Activated T-cell treated with anti-CD3 and anti-CD28 coated beads, Interleukin-2, amount 50 U/mL, for 4 hours (primary cell): ENCODE measurements around the gene PRDM1. TPM values are rescaled to one million over a fixed set of nuclear protein-coding genes. Genes with fewer than 3 reads are reported as not detected.

Experiments
- ATAC-seq, 2 donors: fragments of 200-7000 bp; cut with Tn5 transposase; one replicate each; pipeline ENCODE4 v1.10.0; 2021
- DNase-seq: peaks from one replicate; pipeline ENCODE4 v3.0.0-alpha.2; 2020
- H3K27me3 Mint-ChIP-seq: one replicate; pipeline ENCODE4 v1.8.0; 2021; ENCODE audit warnings: low read depth, mixed read lengths
- H3K36me3 Mint-ChIP-seq: one replicate; pipeline ENCODE4 v1.8.0; 2022; ENCODE audit warnings: mixed read lengths; ENCODE audit not compliant: insufficient read depth
- H3K4me1 Mint-ChIP-seq: one replicate; pipeline ENCODE4 v1.8.0; 2021; ENCODE audit warnings: low read depth, mixed read lengths
- H3K4me3 Mint-ChIP-seq: one replicate; pipeline ENCODE4 v1.8.0; 2021; ENCODE audit warnings: mild to moderate bottlenecking, moderate library complexity, mixed read lengths
- H3K9me3 Mint-ChIP-seq: one replicate; pipeline ENCODE4 v1.8.0; 2021; ENCODE audit warnings: mixed read lengths
- total RNA-seq, 3 donors: library from RNA; stranded (reverse); gene quantifications; one replicate each; pipeline ENCODE4 v1.2.1, GENCODE V29; 2021

PRDM1 gene
- total RNA-seq, 3 donors from 2014 or later, result 43.7 to 96.9 (median 86.0) TPM

- DNase-seq (peak; percentile 32), ATAC-seq (peak; percentile 35 to 44)
- H3K4me3 Mint-ChIP-seq, result peak overlapping the region; percentile 95
- H3K27me3 Mint-ChIP-seq, result no peaks in the 10 kb centered on the region
- H3K9me3 Mint-ChIP-seq, result no peaks in the 10 kb centered on the region
- H3K36me3 Mint-ChIP-seq, result peaks cover 42% of the 10 kb centered on the region
- peaks cover 91% of the 10 kb centered on the region for H3K4me1 Mint-ChIP-seq
These were observed 11.5 kb downstream of the PRDM1 start for GRCh38 chr6:106097411-106098231.

- Mint-ChIP-seq H3K36me3 (peaks cover 51% of the 10 kb centered on the region), H3K27me3 (no peaks in the 10 kb centered on the region), H3K4me1 (peaks cover 93% of the 10 kb centered on the region), H3K9me3 (no peaks in the 10 kb centered on the region), H3K4me3 (peak overlapping the region; percentile 95)
- peak; percentile 71 for DNase-seq
- ATAC-seq, result peak; percentile 67 to 72
These were observed 12.5 kb downstream of the PRDM1 start for GRCh38 chr6:106098383-106099234.

- Mint-ChIP-seq H3K4me1 (peaks cover 93% of the 10 kb centered on the region), H3K9me3 (no peaks in the 10 kb centered on the region), H3K4me3 (peak overlapping the region; percentile 95), H3K36me3 (peaks cover 56% of the 10 kb centered on the region), H3K27me3 (no peaks in the 10 kb centered on the region)
- no peak for DNase-seq
- ATAC-seq, result no peak
These were observed 13.1 kb downstream of the PRDM1 start for GRCh38 chr6:106099235-106099537.

- ATAC-seq (no peak), DNase-seq (no peak)
- Mint-ChIP-seq H3K27me3 (no peaks in the 10 kb centered on the region), H3K4me1 (peaks cover 92% of the 10 kb centered on the region), H3K9me3 (no peaks in the 10 kb centered on the region), H3K36me3 (peaks cover 66% of the 10 kb centered on the region), H3K4me3 (peak overlapping the region; percentile 95)
These were observed 14.6 kb downstream of the PRDM1 start for GRCh38 chr6:106100755-106101154.

GRCh38 chr6:106101466-106101865 lies 15.3 kb downstream of the PRDM1 start:
- peak overlapping the region; percentile 95 for H3K4me3 Mint-ChIP-seq
- H3K9me3 Mint-ChIP-seq, result no peaks in the 10 kb centered on the region
- H3K27me3 Mint-ChIP-seq, result no peaks in the 10 kb centered on the region
- DNase-seq, result no peak
- ATAC-seq, result no peak
- H3K4me1 Mint-ChIP-seq, result peaks cover 92% of the 10 kb centered on the region
- peaks cover 70% of the 10 kb centered on the region for H3K36me3 Mint-ChIP-seq

GRCh38 chr6:106102034-106102433 lies 15.9 kb downstream of the PRDM1 start:
- H3K4me1 Mint-ChIP-seq, result peaks cover 93% of the 10 kb centered on the region
- H3K4me3 Mint-ChIP-seq, result peak overlapping the region; percentile 95
- peak; percentile 34 to 42 for ATAC-seq
- H3K36me3 Mint-ChIP-seq, result peaks cover 74% of the 10 kb centered on the region
- no peak for DNase-seq
- H3K9me3 Mint-ChIP-seq, result no peaks in the 10 kb centered on the region
- no peaks in the 10 kb centered on the region for H3K27me3 Mint-ChIP-seq

GRCh38 chr6:106102967-106103727 lies 17.0 kb downstream of the PRDM1 start:
- ATAC-seq (no peak), DNase-seq (no peak)
- Mint-ChIP-seq H3K4me3 (peak overlapping the region; percentile 95), H3K4me1 (peaks cover 91% of the 10 kb centered on the region), H3K36me3 (peaks cover 77% of the 10 kb centered on the region), H3K27me3 (no peaks in the 10 kb centered on the region), H3K9me3 (no peaks in the 10 kb centered on the region)

GRCh38 chr6:106103728-106104109 lies 17.6 kb downstream of the PRDM1 start:
- peaks cover 83% of the 10 kb centered on the region for H3K36me3 Mint-ChIP-seq
- ATAC-seq, result peak; percentile 44 to 50
- no peaks in the 10 kb centered on the region for H3K9me3 Mint-ChIP-seq

GRCh38 chr6:106104476-106104875 lies 18.3 kb downstream of the PRDM1 start:
- peaks cover 88% of the 10 kb centered on the region for H3K4me1 Mint-ChIP-seq
- ATAC-seq, result no peak
- no peak for DNase-seq
- no peaks in the 10 kb centered on the region for H3K27me3 Mint-ChIP-seq
- H3K36me3 Mint-ChIP-seq, result peaks cover 78% of the 10 kb centered on the region
- H3K4me3 Mint-ChIP-seq, result peak overlapping the region; percentile 95
- no peaks in the 10 kb centered on the region for H3K9me3 Mint-ChIP-seq

More at GRCh38 chr6:106103728-106104109, 17.6 kb downstream of the PRDM1 start:
- DNase-seq, result peak; percentile 34
- Mint-ChIP-seq H3K4me3 (peak overlapping the region; percentile 95), H3K27me3 (no peaks in the 10 kb centered on the region), H3K4me1 (peaks cover 91% of the 10 kb centered on the region)

GRCh38 chr6:106104941-106105340 lies 18.8 kb downstream of the PRDM1 start:
- Mint-ChIP-seq H3K9me3 (no peaks in the 10 kb centered on the region), H3K27me3 (no peaks in the 10 kb centered on the region), H3K36me3 (peaks cover 79% of the 10 kb centered on the region), H3K4me1 (peaks cover 89% of the 10 kb centered on the region), H3K4me3 (peak overlapping the region; percentile 58)
- DNase-seq (no peak), ATAC-seq (no peak)

GRCh38 chr6:106105493-106105892 lies 19.4 kb downstream of the PRDM1 start:
- H3K9me3 Mint-ChIP-seq, result no peaks in the 10 kb centered on the region
- H3K4me3 Mint-ChIP-seq, result peak overlapping the region; percentile 58
- ATAC-seq, result no peak
- peaks cover 86% of the 10 kb centered on the region for H3K4me1 Mint-ChIP-seq
- no peak for DNase-seq
- peaks cover 75% of the 10 kb centered on the region for H3K36me3 Mint-ChIP-seq
- H3K27me3 Mint-ChIP-seq, result no peaks in the 10 kb centered on the region

- Mint-ChIP-seq H3K36me3 (peaks cover 65% of the 10 kb centered on the region), H3K4me1 (peaks cover 80% of the 10 kb centered on the region), H3K4me3 (peak overlapping the region; percentile 58), H3K27me3 (no peaks in the 10 kb centered on the region), H3K9me3 (no peaks in the 10 kb centered on the region)
- no peak for ATAC-seq
- DNase-seq, result no peak
These were observed 20.3 kb downstream of the PRDM1 start for GRCh38 chr6:106106276-106107042.

GRCh38 chr6:106107043-106107613 lies 21.0 kb downstream of the PRDM1 start:
- DNase-seq (no peak), ATAC-seq (no peak)
- Mint-ChIP-seq H3K4me1 (peaks cover 80% of the 10 kb centered on the region), H3K27me3 (no peaks in the 10 kb centered on the region), H3K4me3 (peak overlapping the region; percentile 58), H3K9me3 (no peaks in the 10 kb centered on the region), H3K36me3 (peaks cover 62% of the 10 kb centered on the region)
